NCI-H128 (cell line): ENCODE results near the gene GPS1.
"Not testable (repeated sequence)": the region's sequence is repeated elsewhere in the genome, so short reads cannot be mapped to it uniquely, and the experiment has no call there.

Source experiments
- DNase-seq: peaks from one replicate; lab custom pipeline; 2025; ENCODE audit not compliant: unreplicated experiment; lab: John Stamatoyannopoulos, UW

The GPS1 gene

DNA sequence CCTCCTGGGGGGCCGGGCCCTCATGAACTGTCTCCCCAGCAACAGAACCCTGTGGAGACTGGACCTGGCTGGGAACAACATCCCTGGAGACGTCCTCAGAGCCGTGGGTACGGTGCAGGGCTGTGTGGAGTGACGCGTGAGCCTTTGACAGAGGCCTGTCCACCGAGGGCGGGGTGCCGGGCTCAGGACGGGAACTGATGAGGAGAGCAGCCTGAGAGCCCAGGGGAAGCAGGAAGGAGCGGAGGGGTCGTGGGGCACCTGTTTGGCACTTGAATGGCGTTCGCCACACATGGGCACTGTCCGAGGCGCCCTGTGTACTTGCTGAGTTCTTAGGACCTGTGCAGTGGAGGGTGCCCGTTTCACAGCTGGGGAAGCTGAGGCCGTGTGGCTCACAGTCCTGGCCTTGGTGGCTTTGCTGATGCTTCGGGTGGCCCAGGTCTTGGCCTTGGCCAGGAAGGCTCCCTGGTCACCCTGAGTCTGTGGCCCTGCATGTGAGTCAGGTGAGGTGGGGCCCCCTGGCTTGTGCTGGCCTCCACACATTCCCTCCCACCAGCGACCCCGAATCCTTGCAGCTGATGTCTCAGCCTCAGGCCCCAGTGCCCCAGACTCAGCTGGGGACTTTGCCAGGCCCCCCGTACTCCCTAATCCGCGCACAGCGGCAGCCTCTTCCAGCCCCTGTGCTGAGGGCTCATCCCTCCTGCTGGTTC lies 26.1 kb upstream of the GPS1 start:
- no peak for DNase-seq

DNA sequence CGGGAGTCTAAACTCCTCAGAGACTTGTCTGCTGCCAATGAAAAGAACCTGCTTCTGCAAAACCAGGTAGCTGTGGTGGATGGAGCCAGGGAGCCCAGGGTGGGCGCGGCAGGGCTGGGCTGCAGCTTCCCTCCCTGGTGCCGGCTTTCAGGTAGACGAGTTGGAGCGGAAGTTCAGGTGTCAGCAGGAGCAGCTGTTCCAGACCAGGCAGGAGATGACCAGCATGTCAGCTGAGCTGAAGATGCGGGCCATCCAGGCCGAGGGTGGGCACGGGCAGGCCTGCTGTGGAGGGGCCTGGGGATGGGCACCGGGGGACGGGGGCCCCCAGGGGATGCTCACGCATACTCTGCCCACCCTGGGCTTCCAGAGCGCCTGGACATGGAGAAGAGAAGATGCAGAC lies 23.5 kb upstream of the GPS1 start:
- DNase-seq: no peak

DNA sequence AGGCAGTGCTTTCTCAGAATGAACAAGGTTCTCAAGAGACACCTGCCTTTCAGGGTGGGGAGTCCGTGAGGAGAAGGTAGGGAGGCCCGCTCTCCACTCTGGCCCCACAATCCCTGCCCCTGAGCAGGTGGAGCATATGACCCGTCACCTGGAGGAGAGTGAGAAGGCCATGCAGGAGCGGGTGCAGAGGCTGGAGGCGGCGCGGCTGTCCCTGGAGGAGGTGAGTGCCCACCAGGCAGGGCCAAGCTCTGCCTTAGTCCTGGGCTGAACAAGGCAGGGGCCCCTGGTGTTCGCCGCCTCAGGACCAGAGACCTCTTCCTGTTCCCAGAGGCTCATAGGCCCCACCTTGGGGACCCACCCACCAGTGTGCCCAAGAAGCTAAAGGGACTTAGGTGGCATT lies 22.7 kb upstream of the GPS1 start:
- DNase-seq: no peak

DNA sequence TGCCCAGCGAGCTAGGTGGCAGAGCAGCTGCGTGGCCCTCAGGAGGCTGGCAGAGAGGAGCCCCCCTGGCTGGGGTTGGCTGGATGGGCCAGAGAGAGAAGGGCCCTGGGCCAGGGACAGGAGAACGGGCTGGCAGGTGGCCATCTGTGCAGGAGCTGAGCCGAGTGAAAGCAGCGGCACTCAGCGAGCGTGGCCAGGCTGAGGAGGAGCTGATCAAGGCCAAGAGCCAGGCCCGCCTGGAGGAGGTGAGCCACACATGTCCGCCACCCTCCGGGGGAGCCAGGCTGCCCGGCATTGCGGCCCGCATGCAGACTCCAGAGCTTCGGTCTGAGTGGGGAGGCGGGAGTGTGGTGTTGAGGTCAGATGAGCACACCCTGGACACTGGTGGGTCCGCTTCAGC lies 22.3 kb upstream of the GPS1 start:
- no peak for DNase-seq

DNA sequence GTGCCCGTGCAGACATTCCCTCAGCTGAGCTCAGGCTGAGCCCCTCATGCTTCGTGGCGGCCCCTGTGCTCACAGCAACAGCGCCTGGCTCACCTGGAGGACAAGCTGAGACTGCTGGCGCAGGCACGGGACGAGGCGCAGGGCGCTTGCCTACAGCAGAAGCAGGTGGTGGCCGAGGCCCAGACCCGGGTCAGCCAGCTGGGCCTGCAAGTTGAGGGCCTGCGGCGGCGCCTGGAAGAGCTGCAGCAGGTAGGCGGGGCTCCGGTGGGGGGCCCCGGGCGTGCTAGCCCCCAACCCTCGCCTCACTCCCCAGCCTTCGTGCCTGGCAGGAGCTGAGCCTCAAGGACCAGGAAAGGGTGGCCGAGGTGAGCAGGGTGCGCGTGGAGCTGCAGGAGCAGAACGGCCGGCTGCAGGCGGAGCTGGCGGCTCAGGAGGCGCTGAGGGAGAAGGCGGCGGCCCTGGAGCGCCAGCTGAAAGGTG lies 21.7 kb upstream of the GPS1 start:
- DNase-seq: no peak

DNA sequence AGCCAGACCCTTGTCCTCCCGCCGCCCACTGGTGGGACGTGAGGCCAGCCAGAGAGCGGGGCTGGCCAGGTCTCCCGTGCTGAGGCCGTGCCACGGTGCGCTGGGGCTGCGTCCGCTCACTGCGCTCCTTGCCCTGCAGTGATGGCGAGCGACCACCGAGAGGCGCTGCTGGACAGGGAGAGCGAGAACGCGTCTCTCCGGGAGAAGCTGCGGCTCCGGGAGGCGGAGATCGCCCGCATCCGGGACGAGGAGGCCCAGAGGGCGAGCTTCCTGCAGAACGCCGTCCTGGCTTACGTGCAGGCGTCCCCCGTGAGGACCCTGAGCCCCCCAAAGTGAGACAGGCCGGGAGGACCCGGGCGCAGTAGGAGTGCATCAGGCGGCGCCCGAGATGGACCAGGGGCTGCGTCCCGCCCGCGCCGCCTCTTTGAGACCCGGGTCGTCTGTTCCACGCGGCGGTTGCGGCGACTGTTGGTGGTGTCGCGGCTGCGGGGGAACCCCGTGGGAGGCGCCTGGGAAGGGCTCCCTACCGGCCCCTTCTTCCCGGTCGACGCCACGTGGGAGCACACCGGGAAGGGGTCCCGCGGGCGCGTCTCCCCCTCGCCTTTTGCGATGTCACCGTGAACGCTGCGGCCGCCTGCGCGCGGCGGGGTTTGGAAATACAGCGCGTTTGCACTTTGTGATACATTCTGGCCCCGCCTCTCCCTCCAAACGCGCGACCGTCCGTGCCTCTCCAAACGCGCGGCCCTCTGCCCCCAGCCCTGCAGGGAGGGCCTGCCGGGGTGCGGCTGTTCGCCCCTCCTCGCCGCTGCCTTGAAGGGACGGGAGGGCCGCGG lies 21.0 kb upstream of the GPS1 start:
- peak; percentile 56 for DNase-seq

DNA sequence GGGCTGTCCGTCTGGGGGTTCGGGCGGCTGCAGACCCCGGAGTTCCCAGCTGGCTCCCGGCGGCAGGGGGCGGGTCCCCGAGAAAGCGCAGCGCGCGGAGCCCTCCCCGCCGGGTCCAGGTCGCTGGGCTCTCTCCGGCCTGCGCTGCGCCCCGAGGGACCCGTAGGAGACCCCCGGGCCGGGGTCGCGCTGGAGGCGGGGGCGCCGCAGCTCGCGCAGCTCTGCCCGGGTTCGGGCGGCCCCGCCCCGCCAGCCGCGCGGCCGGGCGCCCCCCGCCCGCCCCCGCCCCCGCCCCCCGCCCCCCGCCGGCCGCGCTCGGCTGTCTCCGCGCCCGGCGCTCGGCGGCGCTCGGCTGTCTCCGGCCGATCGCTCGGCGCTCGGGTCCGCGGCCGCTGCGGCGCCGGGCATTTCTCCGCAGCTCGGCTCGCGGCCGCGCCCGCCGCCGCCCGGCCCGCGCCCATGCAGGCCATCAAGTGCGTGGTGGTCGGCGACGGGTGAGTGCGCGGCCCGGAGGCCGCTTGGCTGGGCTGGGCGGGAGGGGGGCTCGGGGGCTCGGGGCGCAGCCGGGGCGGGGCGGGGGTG lies 20.3 kb upstream of the GPS1 start, which contains the start of gene RAC3:
TSS of gene RAC3 (plus strand) at position 376 of the 582 bp plus-strand sequence. CDS start at position 460, 84 bp downstream.
- DNase-seq: no peak

DNA sequence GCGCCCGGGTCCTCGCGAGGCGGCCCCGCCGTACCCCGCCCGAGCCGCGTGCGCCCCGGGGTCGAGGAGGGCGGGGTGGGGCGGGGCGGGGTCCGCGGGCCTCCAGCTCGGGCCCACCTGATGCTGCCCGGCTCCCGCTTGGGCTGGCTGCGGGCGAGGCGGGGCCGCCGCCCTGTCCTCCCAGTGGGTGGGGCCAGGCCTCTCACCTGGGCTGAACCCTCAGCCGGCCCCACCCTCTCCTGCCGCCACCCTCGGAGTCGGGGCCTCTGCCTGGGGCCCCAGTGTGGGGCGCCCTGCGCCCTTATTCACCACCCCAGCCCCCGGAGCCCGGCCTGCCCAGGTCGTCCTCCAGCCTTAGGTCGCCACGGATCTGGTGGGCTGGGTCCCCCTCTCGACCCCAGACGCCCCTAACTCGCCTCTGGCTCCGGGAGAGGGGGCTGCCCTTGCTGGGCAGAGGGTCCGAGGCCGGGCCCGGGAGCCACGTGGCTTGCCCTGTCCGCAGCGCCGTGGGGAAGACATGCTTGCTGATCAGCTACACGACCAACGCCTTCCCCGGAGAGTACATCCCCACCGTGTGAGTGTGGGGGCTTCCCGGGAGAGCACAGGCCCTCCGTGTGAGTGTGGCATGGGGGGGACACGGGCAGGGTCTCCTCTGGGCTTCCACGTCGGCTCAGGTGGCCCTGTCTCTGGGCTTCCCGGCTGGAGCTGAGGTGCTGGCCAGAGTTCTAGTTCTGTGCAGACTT lies 19.6 kb upstream of the GPS1 start:
- no peak for DNase-seq

DNA sequence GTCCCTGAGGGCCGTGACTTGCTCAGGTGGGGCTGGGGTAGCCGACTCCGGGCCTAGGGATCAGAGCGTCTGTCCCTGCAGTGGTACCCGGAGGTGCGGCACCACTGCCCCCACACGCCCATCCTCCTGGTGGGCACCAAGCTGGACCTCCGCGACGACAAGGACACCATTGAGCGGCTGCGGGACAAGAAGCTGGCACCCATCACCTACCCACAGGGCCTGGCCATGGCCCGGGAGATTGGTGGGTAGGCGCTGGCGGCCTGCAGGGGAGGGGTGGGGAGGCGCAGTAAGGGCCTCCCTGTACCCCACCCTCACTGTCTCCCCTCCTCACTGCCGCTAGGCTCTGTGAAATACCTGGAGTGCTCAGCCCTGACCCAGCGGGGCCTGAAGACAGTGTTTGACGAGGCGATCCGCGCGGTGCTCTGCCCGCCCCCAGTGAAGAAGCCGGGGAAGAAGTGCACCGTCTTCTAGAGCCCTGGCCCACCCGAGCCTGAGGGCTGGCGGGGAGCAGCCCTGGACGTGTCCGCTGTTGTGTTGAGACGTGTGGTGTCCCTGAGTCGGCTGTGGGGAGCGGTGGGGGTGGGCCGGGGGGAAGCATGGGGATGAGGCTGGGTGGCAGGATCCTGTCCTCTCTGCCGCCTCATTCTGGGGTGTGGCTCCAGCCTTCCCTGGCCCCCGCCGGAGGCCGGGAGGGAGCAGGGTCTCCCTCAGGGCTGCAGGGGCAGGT lies 18.2 kb upstream of the GPS1 start:
- DNase-seq: no peak

DNA sequence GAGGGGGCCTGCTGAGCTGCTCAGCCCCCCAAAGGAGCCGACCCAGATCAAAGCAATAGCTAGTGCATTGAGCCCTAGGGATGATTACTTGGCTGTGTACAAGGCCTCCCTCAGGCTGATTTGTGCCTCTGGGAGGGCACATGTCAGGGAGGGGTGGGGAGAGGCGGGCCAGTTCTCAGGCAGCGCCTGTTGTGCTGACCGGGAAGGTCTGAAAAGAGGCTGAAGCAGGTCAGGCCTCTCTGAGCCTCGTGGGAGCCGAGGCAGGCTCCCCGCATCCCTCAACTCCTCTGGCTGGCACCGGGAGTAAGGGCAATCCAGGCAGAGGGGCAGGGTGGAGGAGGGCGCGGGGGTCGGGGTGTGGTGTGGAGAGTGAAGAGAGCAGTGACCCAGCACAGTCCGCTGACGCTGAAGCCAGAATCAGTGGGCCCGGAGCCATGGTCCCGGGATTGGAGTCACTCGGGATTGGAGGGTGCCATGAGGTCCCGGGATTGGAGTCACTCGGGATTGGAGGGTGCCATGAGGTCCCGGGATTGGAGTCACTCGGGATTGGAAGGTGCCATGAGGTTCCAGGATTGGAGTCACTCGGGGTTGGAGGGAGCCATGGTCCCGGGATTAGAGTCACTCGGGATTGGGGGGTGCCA lies 17.2 kb upstream of the GPS1 start:
- DNase-seq: no peak

DNA sequence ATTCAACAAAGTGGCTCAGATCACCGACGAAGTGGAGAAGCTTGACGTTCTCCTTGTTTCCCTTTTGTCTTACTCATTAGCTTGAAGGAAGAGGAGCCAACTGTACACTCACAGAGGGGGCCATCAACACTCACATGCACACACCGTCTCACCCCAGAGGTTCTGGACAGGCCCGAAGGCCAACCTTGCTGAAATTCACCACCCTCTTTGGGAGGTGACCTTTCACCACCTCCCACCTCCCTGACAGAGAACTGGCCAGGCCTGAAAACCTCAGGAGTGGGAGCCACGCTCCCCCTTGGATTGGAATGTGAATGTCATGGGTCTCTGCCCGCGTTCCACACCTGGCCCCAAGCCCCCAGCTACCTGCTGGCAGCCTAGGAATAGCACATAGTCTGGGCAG lies 16.2 kb upstream of the GPS1 start:
- no peak for DNase-seq

DNA sequence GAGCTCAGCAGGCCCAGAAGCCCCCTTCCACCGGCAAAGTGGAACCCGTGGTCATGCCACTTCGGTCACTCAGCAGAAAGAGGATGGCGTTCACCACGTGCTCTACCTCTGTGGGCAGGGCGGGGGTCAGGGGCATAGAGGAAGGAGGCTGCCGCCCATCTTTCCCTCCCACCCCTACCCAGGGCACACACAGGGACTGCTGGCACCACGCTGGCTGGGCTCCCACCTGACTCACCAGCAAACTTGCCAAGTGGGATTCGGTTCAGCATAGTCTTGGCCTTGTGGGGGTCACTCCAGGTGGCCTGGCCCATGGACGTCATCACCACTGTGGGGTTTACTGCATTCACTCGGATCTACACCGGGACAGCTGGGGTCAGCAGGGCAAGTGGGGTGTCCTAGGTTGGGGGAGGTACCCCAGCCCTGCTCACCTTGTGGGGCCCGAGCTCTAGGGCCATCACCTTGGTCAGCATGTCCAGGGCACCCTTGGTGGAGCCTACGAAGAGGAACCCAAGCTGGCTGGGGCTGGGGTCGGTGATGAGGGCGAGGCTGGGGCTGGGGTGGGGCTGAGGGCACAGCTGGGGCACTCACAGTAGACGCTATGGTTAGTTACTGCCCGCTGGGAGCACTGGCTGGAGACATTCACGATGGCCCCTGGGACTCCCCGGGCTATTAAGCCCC lies 15.6 kb upstream of the GPS1 start:
- no peak for DNase-seq

DNA sequence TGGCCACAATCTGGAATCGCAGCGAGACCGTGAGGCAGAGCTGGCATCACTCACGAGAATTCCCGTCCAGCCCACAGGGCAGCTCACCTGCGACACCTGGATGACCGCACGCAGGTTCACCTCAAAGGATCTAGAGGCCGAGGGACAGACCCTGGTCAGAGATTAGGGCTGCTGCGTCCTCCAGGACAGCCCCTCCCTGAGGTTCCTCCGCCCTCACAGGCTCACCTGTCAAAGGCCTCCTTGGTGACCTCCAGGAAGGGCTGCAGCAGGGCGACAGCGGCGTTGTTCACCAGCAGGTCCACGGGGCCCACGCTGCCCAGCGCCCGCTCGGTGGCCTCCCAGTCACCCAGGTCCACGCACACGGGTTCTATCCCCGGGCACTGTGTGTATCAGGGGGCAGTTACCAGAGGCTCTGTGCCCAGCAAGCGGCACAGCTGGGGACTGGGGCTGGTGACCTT lies 15.0 kb upstream of the GPS1 start:
- DNase-seq: no peak

DNA sequence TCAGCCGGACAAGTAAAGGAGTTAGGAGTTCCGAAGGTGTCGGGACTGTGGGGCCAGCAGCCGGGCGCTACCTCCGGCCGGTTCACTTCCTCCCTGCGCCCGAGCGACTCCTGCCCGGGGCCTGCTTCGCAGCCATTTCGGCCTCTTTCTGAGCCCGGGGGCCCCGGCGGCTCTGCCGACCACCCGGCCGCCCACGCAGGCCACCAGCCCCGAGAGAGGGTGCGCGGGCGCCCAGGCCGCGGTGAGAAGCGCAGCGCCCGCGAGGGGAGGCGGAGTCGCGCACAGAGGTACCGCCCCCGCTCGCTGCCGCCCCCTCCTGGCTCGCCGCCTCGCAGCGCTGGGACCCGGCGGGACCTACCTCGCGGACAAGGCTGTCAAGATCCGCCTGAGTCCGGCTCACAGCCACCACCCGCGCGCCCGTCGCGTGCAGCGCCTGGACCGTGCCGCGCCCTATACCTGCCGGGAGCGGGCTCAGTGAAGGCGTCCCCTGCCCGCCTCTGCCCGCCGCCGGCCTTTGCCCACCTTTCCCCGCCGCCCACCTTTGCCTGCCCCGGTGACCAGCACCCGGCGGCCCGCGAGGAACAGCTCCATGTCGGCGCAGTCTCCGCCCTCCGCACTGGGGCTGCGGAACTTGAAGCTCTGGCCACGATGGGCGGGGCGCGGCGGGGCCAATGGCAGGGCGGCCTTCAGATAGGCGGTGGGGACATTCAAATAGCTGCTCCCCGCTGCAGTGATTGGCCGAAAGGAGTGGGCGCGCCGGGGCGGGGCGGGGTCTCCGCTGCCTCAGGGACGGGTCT lies 14.4 kb upstream of the GPS1 start, which contains the start of gene DCXR:
TSS of gene DCXR (minus strand) at position 606 of the 797 bp plus-strand sequence. CDS start at position 591, 15 bp downstream.
- DNase-seq: peak; percentile 73

DNA sequence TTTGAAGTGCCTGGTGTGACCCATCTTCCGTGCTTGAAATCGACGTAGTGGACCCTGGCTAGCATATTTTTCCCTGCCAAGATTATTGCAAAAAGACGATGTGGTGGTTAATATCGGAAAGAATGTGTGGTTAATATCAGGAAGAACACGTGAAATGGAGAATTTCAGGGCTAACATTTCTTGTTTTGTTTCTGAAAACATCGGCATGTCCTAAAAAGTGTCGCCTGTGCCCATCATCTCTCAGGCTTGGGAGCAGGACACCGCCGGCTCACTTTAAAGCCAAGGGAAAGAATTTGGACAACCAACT lies 13.9 kb upstream of the GPS1 start:
- DNase-seq: no peak

DNA sequence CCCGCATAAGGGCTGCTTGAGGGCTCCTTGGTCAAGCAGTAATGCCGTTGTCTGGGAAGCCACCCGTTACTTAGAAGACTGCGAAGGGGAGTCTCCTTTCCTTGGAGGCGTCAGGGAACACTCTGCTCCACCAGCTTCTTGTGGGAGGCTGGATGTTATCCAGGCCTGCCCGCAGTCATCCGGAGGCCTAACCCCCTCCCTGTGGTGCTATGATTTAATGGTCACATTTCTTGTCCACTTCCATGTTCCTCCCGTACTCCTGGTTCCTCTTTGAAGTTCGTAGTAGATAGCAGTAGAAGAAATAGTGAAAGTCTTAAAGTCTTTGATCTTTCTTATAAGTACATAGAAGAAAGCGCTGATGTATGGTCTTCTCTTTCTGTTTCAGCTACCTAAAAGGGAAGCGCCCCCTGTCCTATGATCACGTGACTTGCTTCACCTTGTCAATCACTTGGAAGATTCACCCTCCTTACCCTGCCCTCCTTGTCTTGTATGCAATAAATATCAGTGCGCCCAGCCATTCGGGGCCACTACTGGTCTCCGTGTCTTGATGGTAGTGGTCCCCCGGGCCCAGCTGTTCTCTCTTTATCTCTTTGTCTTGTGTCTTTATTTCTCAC lies 12.8 kb upstream of the GPS1 start:
- not testable (repeated sequence) for DNase-seq

DNA sequence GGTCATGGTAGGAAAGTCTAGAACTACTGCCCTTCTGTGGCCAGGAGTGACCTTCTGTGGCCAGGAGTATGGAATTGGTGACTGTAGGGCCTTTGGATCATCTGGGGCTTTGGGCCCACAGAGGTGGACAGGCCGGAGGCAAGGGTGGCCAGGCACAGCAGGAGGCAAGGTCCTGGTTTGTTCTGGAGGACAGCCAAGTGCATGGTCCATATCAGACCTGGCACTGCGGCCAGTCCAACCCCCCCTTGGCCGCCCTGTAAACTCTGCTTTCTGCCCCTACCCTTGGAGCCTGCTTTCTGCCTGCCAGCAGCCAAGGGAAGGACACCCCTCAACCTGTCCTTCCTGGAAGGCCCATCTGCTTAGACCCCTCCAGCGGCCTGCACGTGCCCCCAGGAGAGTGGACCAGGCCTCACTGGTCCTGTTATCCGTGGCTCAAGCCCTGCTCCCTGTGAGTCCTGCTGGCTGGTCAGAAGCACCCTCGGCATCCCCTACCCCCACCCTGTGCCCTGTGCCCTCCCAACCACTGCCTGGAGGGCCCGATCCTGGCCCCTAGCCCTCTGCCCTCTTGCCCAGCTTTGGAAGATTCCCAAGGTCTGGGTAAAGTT lies 11.9 kb upstream of the GPS1 start:
- no peak for DNase-seq
